SK-N-SH (cell line): ENCODE data around the gene TMEM123. TPM values are rescaled to one million over a fixed set of nuclear protein-coding genes. Genes with fewer than 3 reads are reported as not detected.

Experiments used
- CTCF ChIA-PET: fragments of 300-600, 350-600 bp; formaldehyde crosslinking; extraction: SDS; loops from one replicate; lab custom pipeline; 2021; lab: Yijun Ruan, JAX
- POLR2A ChIA-PET: fragments of 350-600 bp; sonication (Branson Sonifier 250); formaldehyde crosslinking; extraction: SDS; loops from one replicate; lab custom pipeline; 2020; ENCODE audit warnings: antibody characterized with exemption, inconsistent platforms; lab: Yijun Ruan, JAX
- DNase-seq: peaks from one replicate; pipeline ENCODE4 v3.0.0; 2012
- H2AFZ ChIP-seq: fragments of 200-600 bp; sonication (generic); 2 replicates; pipeline ENCODE4 v1.8.1; 2016; ENCODE audit warnings: antibody characterized with exemption, mild to moderate bottlenecking, low read depth
- H3F3A ChIP-seq: fragments of 200-600 bp; sonication (generic); replicated peaks from 2 replicates; pipeline ENCODE3; 2016; ENCODE audit warnings: antibody characterized with exemption, mild to moderate bottlenecking; ENCODE audit not compliant: insufficient read depth
- H3K27ac ChIP-seq, 2 experiments: fragments of 200-500 bp in 1 of 2; fragments of 200-600 bp in 1 of 2; sonication (Bioruptor generic) in 1 of 2; sonication (generic), shearing (Covaris generic) in 1 of 2; 2 replicates each; pipeline versions ENCODE4 v1.5.1 to v1.6.1; 2014 to 2016; ENCODE audit warnings: low read depth in 2 of 2, inconsistent platforms in 1 of 2, low read length in 1 of 2, mild to moderate bottlenecking in 1 of 2, mixed read lengths in 1 of 2
- H3K27me3 ChIP-seq: fragments of 200-600 bp; sonication (generic), shearing (Covaris generic); 2 replicates; pipeline ENCODE4 v1.6.1; 2016; ENCODE audit warnings: mixed run types; ENCODE audit not compliant: insufficient read depth
- H3K36me3 ChIP-seq, 2 experiments: fragments of 200-500 bp in 1 of 2; fragments of 200-600 bp in 1 of 2; sonication (Bioruptor generic) in 1 of 2; sonication (generic) in 1 of 2; replicated peaks in 1 of 2; 2 replicates each; pipeline versions ENCODE3 to v1.5.1; 2014 to 2016; ENCODE audit warnings: low read length in 1 of 2, mild to moderate bottlenecking in 1 of 2; ENCODE audit not compliant: insufficient read depth in 2 of 2, control insufficient read depth in 1 of 2
- H3K4me1 ChIP-seq, 2 experiments: fragments of 200-500 bp in 1 of 2; fragments of 200-600 bp in 1 of 2; sonication (Bioruptor generic) in 1 of 2; sonication (generic), shearing (Covaris generic) in 1 of 2; 2 replicates each; pipeline versions ENCODE4 v1.5.1 to v1.6.1; 2014 to 2016; ENCODE audit warnings: low read depth in 1 of 2, low read length in 1 of 2, mixed run types in 1 of 2; ENCODE audit not compliant: insufficient read depth in 2 of 2, control insufficient read depth in 1 of 2
- H3K4me2 ChIP-seq: fragments of 200-600 bp; sonication (generic), shearing (Covaris generic); 2 replicates; pipeline ENCODE4 v1.6.1; 2017; ENCODE audit warnings: mixed run types
- H3K4me3 ChIP-seq, 2 experiments: fragments of 200-500 bp in 1 of 2; fragments of 200-600 bp in 1 of 2; sonication (Bioruptor generic) in 1 of 2; sonication (generic), shearing (Covaris generic) in 1 of 2; 2 replicates each; pipeline versions ENCODE4 v1.5.1 to v1.8.1; 2014 to 2016; ENCODE audit warnings: low read depth in 2 of 2, inconsistent platforms in 1 of 2, low read length in 1 of 2, mild to moderate bottlenecking in 1 of 2, mixed read lengths in 1 of 2, moderate library complexity in 1 of 2
- H3K79me2 ChIP-seq: fragments of 200-600 bp; sonication (generic); 2 replicates; pipeline ENCODE4 v1.8.1; 2017; ENCODE audit warnings: mild to moderate bottlenecking; ENCODE audit not compliant: insufficient read depth
- H3K9ac ChIP-seq: fragments of 200-600 bp; sonication (generic); 2 replicates; pipeline ENCODE4 v1.6.1; 2017; ENCODE audit warnings: mixed run types
- H3K9me2 ChIP-seq: fragments of 200-600 bp; sonication (generic); 2 replicates; pipeline ENCODE4 v1.6.1; 2017; ENCODE audit warnings: mixed run types
- H3K9me3 ChIP-seq: fragments of 200-600 bp; sonication (generic); 2 replicates; pipeline ENCODE4 v1.6.1; 2017; ENCODE audit warnings: mixed run types, mild to moderate bottlenecking, moderate library complexity
- H4K20me1 ChIP-seq: fragments of 200-600 bp; sonication (generic); 2 replicates; pipeline ENCODE4 v1.6.1; 2017; ENCODE audit warnings: mild to moderate bottlenecking, mixed run types; ENCODE audit not compliant: insufficient read depth
- CHD2 ChIP-seq: fragments of 150-350 bp; IDR thresholded peaks from 2 replicates; pipeline ENCODE4 v1.6.1; 2018; ENCODE audit warnings: low read length; ENCODE audit not compliant: partially characterized antibody
- EP300 ChIP-seq, 2 experiments: IDR thresholded peaks; 2 replicates each; pipeline versions ENCODE4 v1.4.0 to v1.6.1; 2012; ENCODE audit warnings: borderline replicate concordance in 1 of 2, low read depth in 1 of 2, low read length in 1 of 2
- FOSL2 ChIP-seq: IDR thresholded peaks from 2 replicates; pipeline ENCODE4 v1.4.0; 2012; ENCODE audit warnings: low read depth, mild to moderate bottlenecking, moderate library complexity, borderline replicate concordance
- FOXM1 ChIP-seq: IDR thresholded peaks from 2 replicates; pipeline ENCODE4 v1.4.0; 2012; ENCODE audit warnings: low read depth, mild to moderate bottlenecking
- NRF1 ChIP-seq: IDR thresholded peaks from 2 replicates; pipeline ENCODE4 v1.6.1; 2012; ENCODE audit warnings: low read depth, mild to moderate bottlenecking, low read length
- RCOR1 ChIP-seq: fragments of 150-350 bp; IDR thresholded peaks from 2 replicates; pipeline ENCODE4 v1.6.1; 2017; ENCODE audit warnings: antibody characterized with exemption, low read length
- SIN3A ChIP-seq: IDR thresholded peaks from 2 replicates; pipeline ENCODE4 v1.6.1; 2012; ENCODE audit warnings: low read depth, mild to moderate bottlenecking, low read length, moderate library complexity, borderline replicate concordance
- SMC3 ChIP-seq: IDR thresholded peaks from 2 replicates; pipeline ENCODE4 v1.6.1; 2012; ENCODE audit warnings: low read depth, low read length, improper control_type of control experiment
- TAF1 ChIP-seq: IDR thresholded peaks from 2 replicates; pipeline ENCODE4 v1.6.1; 2012; ENCODE audit warnings: low read depth, mild to moderate bottlenecking, low read length, moderate library complexity, borderline replicate concordance
- TEAD4 ChIP-seq: IDR thresholded peaks from 2 replicates; pipeline ENCODE4 v1.4.0; 2012; ENCODE audit warnings: mild to moderate bottlenecking, borderline replicate concordance; ENCODE audit not compliant: insufficient read depth
- YY1 ChIP-seq: IDR thresholded peaks from 2 replicates; pipeline ENCODE4 v1.4.0; 2012; ENCODE audit warnings: low read depth, mild to moderate bottlenecking
- WGBS: methylation state at CpG from one replicate; pipeline ENCODE4 v1.1.6; 2017; ENCODE audit warnings: low lambda C conversion rate; 5-methylcytosine and 5-hydroxymethylcytosine counted together
- polyA plus RNA-seq, 3 experiments: library from polyadenylated mRNA; depleted of rRNA; stranded (reverse); fragments of >200 nt; gene quantifications; 2 replicates each; pipeline ENCODE4 v1.2.3, GENCODE V29; 2012
- TF ChIP-seq, protein P1 (sequence below): IDR thresholded peaks from 2 replicates; pipeline ENCODE4 v1.6.1; 2012; ENCODE audit warnings: mild to moderate bottlenecking, low read depth, low read length, moderate library complexity
- TF ChIP-seq, protein P2 (sequence below): IDR thresholded peaks from 2 replicates; pipeline ENCODE4 v1.4.0; 2012; ENCODE audit warnings: low read depth, borderline replicate concordance
- TF ChIP-seq, protein P3 (sequence below): IDR thresholded peaks from 2 replicates; pipeline ENCODE4; 2012
- TF ChIP-seq, protein P4 (sequence below): IDR thresholded peaks from 2 replicates; pipeline ENCODE4 v1.4.0; 2012; ENCODE audit warnings: low read depth, borderline replicate concordance
- TF ChIP-seq, protein P5 (sequence below): fragments of 200-600 bp; sonication (generic); IDR thresholded peaks from 2 replicates; pipeline ENCODE4 v1.6.1; 2017; ENCODE audit warnings: antibody characterized with exemption, mild to moderate bottlenecking, moderate library complexity

TMEM123 gene
- polyA plus RNA-seq, 1 of the 3 experiments (the other 2 are of a cell fraction): 86.1 TPM

DNA sequence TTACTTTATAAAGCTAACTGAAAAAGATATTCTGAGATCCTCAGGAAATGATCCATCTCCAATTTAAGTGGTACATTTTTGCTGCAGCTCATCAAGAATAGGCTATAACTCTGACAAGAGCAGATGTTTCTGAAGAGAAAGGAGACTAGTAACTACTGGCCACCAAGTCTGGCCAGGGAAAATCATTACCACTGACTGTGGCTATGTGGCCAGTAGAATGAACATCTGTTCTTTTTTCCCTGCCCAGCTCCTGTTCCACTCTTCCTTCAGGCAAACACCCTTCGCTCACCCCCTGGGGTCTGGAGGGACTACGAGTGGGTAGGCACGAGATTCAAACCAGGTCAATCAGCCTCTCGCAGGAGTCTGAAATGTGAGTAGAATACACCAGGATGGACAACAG lies 23.9 kb downstream of the TMEM123 start:
- H3K27ac ChIP-seq: no peak overlapping the region
- no peaks in the 10 kb centered on the region for H3F3A ChIP-seq
- H3K4me2 ChIP-seq: no peak overlapping the region
- TF ChIP-seq, protein P1, sequence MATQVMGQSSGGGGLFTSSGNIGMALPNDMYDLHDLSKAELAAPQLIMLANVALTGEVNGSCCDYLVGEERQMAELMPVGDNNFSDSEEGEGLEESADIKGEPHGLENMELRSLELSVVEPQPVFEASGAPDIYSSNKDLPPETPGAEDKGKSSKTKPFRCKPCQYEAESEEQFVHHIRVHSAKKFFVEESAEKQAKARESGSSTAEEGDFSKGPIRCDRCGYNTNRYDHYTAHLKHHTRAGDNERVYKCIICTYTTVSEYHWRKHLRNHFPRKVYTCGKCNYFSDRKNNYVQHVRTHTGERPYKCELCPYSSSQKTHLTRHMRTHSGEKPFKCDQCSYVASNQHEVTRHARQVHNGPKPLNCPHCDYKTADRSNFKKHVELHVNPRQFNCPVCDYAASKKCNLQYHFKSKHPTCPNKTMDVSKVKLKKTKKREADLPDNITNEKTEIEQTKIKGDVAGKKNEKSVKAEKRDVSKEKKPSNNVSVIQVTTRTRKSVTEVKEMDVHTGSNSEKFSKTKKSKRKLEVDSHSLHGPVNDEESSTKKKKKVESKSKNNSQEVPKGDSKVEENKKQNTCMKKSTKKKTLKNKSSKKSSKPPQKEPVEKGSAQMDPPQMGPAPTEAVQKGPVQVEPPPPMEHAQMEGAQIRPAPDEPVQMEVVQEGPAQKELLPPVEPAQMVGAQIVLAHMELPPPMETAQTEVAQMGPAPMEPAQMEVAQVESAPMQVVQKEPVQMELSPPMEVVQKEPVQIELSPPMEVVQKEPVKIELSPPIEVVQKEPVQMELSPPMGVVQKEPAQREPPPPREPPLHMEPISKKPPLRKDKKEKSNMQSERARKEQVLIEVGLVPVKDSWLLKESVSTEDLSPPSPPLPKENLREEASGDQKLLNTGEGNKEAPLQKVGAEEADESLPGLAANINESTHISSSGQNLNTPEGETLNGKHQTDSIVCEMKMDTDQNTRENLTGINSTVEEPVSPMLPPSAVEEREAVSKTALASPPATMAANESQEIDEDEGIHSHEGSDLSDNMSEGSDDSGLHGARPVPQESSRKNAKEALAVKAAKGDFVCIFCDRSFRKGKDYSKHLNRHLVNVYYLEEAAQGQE: no peak
- TF ChIP-seq, protein P2, sequence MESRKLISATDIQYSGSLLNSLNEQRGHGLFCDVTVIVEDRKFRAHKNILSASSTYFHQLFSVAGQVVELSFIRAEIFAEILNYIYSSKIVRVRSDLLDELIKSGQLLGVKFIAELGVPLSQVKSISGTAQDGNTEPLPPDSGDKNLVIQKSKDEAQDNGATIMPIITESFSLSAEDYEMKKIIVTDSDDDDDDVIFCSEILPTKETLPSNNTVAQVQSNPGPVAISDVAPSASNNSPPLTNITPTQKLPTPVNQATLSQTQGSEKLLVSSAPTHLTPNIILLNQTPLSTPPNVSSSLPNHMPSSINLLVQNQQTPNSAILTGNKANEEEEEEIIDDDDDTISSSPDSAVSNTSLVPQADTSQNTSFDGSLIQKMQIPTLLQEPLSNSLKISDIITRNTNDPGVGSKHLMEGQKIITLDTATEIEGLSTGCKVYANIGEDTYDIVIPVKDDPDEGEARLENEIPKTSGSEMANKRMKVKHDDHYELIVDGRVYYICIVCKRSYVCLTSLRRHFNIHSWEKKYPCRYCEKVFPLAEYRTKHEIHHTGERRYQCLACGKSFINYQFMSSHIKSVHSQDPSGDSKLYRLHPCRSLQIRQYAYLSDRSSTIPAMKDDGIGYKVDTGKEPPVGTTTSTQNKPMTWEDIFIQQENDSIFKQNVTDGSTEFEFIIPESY: no peak
- TF ChIP-seq EP300 (IDR thresholded peaks at IDR 0.05; ENCODE audit: borderline replicate concordance in 1 of 2, low read depth in 1 of 2, low read length in 1 of 2) (no peak), TEAD4 (no peak), YY1 (no peak), FOXM1 (no peak), RCOR1 (no peak), FOSL2 (no peak), TAF1 (no peak), CHD2 (no peak), NRF1 (no peak), SIN3A (no peak), SMC3 (no peak)
- TF ChIP-seq, protein P3, sequence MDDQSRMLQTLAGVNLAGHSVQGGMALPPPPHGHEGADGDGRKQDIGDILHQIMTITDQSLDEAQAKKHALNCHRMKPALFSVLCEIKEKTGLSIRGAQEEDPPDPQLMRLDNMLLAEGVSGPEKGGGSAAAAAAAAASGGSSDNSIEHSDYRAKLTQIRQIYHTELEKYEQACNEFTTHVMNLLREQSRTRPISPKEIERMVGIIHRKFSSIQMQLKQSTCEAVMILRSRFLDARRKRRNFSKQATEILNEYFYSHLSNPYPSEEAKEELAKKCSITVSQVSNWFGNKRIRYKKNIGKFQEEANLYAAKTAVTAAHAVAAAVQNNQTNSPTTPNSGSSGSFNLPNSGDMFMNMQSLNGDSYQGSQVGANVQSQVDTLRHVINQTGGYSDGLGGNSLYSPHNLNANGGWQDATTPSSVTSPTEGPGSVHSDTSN: no peak
- TF ChIP-seq, protein P4, sequence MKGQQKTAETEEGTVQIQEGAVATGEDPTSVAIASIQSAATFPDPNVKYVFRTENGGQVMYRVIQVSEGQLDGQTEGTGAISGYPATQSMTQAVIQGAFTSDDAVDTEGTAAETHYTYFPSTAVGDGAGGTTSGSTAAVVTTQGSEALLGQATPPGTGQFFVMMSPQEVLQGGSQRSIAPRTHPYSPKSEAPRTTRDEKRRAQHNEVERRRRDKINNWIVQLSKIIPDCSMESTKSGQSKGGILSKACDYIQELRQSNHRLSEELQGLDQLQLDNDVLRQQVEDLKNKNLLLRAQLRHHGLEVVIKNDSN: no peak
- TF ChIP-seq, protein P5, sequence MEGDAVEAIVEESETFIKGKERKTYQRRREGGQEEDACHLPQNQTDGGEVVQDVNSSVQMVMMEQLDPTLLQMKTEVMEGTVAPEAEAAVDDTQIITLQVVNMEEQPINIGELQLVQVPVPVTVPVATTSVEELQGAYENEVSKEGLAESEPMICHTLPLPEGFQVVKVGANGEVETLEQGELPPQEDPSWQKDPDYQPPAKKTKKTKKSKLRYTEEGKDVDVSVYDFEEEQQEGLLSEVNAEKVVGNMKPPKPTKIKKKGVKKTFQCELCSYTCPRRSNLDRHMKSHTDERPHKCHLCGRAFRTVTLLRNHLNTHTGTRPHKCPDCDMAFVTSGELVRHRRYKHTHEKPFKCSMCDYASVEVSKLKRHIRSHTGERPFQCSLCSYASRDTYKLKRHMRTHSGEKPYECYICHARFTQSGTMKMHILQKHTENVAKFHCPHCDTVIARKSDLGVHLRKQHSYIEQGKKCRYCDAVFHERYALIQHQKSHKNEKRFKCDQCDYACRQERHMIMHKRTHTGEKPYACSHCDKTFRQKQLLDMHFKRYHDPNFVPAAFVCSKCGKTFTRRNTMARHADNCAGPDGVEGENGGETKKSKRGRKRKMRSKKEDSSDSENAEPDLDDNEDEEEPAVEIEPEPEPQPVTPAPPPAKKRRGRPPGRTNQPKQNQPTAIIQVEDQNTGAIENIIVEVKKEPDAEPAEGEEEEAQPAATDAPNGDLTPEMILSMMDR: no peak
- H3K79me2 ChIP-seq: peaks cover 25% of the 10 kb centered on the region
- H4K20me1 ChIP-seq: no peaks in the 10 kb centered on the region
- peaks cover 0 to 6% of the 10 kb centered on the region in 2 experiments; a peak in 1 of 4 replicates for H3K4me1 ChIP-seq
- no peak overlapping the region for H2AFZ ChIP-seq
- H3K9ac ChIP-seq: no peak overlapping the region
- ChIA-PET POLR2A (no interaction called here), CTCF (interaction anchor here (1.0 to 1.7 kb wide), 2 partner anchors 10 to 38 kb away, joined by 3 to 6 read pairs; no protein-coding TSS in a partner anchor)
- peaks cover 0 to 15% of the 10 kb centered on the region in 2 experiments for H3K36me3 ChIP-seq
- WGBS: 96% methylated on average over 4 of the region's 4 CpGs
- H3K27me3 ChIP-seq: no peaks in the 10 kb centered on the region
- DNase-seq: no peak
- no peaks in the 10 kb centered on the region for H3K9me2 ChIP-seq
- no peak overlapping the region for H3K4me3 ChIP-seq
- no peaks in the 10 kb centered on the region for H3K9me3 ChIP-seq
